GM10248 (cell line): ENCODE data around the gene DLX5.

Experiments
- CTCF ChIA-PET: fragments of 300-600 bp; sonication (Branson Sonifier 250); formaldehyde crosslinking; extraction: SDS; loops from one replicate; lab custom pipeline; 2021; ENCODE audit warnings: antibody characterized with exemption; lab: Yijun Ruan, JAX
- POLR2A ChIA-PET: fragments of 350-650 bp; sonication (Branson Sonifier 250); formaldehyde crosslinking; extraction: SDS; loops from one replicate; lab custom pipeline; 2020; ENCODE audit warnings: antibody characterized with exemption; lab: Yijun Ruan, JAX
- DNase-seq: peaks from one replicate; pipeline ENCODE4 v3.0.0; 2012; ENCODE audit errors: extremely low spot score
- CTCF ChIP-seq: IDR thresholded peaks from 2 replicates; pipeline ENCODE4 v1.5.1; 2012; ENCODE audit warnings: mild to moderate bottlenecking, low read depth; ENCODE audit errors: extremely low read depth, missing control alignments, control extremely low read depth

Gene DLX5

GRCh38 chr7:96992192-96993005 lies 32.2 kb downstream of the DLX5 start:
- ChIA-PET POLR2A (no interaction called here), CTCF (interaction anchor here (1.0 to 1.9 kb wide), 3 partner anchors 10 to 35 kb away, joined by 3 to 8 read pairs (median 3); no protein-coding TSS in a partner anchor)
- no peak for DNase-seq
- TF ChIP-seq CTCF, result no peak

- ChIA-PET CTCF (interaction anchor here (1.2 kb wide), 1 partner anchor 13 kb away, joined by 3 read pairs; no protein-coding TSS in a partner anchor), POLR2A (no interaction called here)
- no peak for DNase-seq
- no peak for TF ChIP-seq CTCF
These were observed 33.0 kb downstream of the DLX5 start for GRCh38 chr7:96991546-96992191.

- POLR2A ChIA-PET, result no interaction called here
- DNase-seq, result no peak
- CTCF ChIA-PET, result interaction anchor here (1.3 kb wide), 1 partner anchor 9 kb away, joined by 3 read pairs; no protein-coding TSS in a partner anchor
- no peak for TF ChIP-seq CTCF
These were observed 34.7 kb downstream of the DLX5 start for GRCh38 chr7:96989859-96990317.

GRCh38 chr7:96989241-96989858 lies 35.3 kb downstream of the DLX5 start:
- TF ChIP-seq CTCF, result no peak
- DNase-seq, result no peak
- POLR2A ChIA-PET, result no interaction called here
- CTCF ChIA-PET, result interaction anchor here (0.8 to 1.3 kb wide), 2 partner anchors 38 to 59 kb away, joined by 3 read pairs; no protein-coding TSS in a partner anchor

GRCh38 chr7:96987719-96988118 lies 36.9 kb downstream of the DLX5 start:
- ChIA-PET POLR2A (no interaction called here), CTCF (interaction anchor here (1.3 kb wide), 1 partner anchor 58 kb away, joined by 3 read pairs; no protein-coding TSS in a partner anchor)
- TF ChIP-seq CTCF, result no peak
- no peak for DNase-seq

GRCh38 chr7:96986901-96987300 lies 37.7 kb downstream of the DLX5 start:
- no peak for DNase-seq
- ChIA-PET POLR2A (no interaction called here), CTCF (no interaction called here)
- TF ChIP-seq CTCF, result no peak
